Left ventricle myocardium superior (tissue), 1 donor: Measurements from ENCODE around the gene ADM5. TPM values are rescaled to one million over a fixed set of nuclear protein-coding genes. Genes with fewer than 3 reads are reported as not detected.

Source experiments
- ATAC-seq: fragments of 200-7000 bp; cut with Tn5 transposase; one replicate; pipeline ENCODE4 v1.9.1; 2020; ENCODE audit warnings: mild to moderate bottlenecking, moderate library complexity
- DNase-seq: peaks from one replicate; pipeline ENCODE4 v3.0.0-alpha.2; 2020
- intact Hi-C: fragments of 100-400 bp; cut with micrococcal nuclease; formaldehyde crosslinking; loops from one replicate; pipeline ENCODE4 v1.11.0; 2022
- microRNA-seq: library from miRNA; unstranded; fragments of <30 nt; microRNA quantifications from one replicate; pipeline ENCODE4 v1.2.0, GENCODE V29; 2020; ENCODE audit warnings: borderline number of aligned reads
- total RNA-seq: library from RNA; stranded (reverse); fragmentation: NEBNext Ultra II Directional; extraction: Animal tissue kit (Norgen Biotek cat#: 25700); gene quantifications from one replicate; pipeline ENCODE4 v1.2.1, GENCODE V29; 2021
- donor health status: DM: no; HTN: yes; CAD: no; lungs with severe emphysema.

ADM5 gene
- total RNA-seq, 1 donor from 2014 or later, result 0.87 TPM

GRCh38 chr19:49739098-49739497 is 49.7 kb downstream of the ADM5 start:
- no peak for ATAC-seq
- no peak for DNase-seq
- intact Hi-C loops, result no loop called here

DNA sequence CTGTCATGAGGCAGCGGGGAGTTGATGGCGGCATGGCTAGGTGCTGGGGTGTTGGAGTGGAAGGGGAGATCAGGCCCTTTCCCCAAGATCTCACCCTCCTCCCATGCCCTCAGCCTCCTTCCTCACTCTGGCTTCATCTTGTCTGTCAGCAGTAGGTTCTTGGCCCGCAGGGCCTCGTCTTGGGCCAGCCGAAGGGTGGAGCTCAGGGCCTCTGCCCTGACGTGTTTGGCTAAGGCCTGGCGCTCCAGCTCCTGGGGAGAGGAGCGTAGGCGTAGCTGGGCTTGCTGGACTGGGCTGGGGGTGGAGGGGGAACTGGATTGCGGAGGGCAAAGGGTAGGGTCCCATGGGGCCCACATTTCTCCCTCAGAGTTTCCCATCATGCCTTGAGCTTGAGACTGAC is 50.5 kb downstream of the ADM5 start:
- DNase-seq, result no peak
- intact Hi-C loops, result no loop called here
- ATAC-seq, result no peak

Small RNA genes within 50 kb of the gene (microRNA-seq; reads per million reads assigned to microRNA genes)
- not detected for gene MIR5088

Other genes with a start within 250 kb of the ADM5 start
- 1.4 TPM for gene SLC17A7, start 248.1 kb upstream of the ADM5 start, total RNA-seq
- 29.6 TPM for gene PIH1D1, start 237.8 kb upstream of the ADM5 start, total RNA-seq
- gene ALDH16A1, start 236.4 kb upstream of the ADM5 start, total RNA-seq, result 11.5 TPM
- gene FLT3LG, start 215.4 kb upstream of the ADM5 start, total RNA-seq, result 5.9 TPM
- 1,289 TPM for gene RPL13A, start 202.0 kb upstream of the ADM5 start, total RNA-seq
- gene RPS11, start 193.2 kb upstream of the ADM5 start, total RNA-seq, result 1,034 TPM
- gene FCGRT, start 176.9 kb upstream of the ADM5 start, total RNA-seq, result 84.7 TPM
- gene RCN3, start 161.6 kb upstream of the ADM5 start, total RNA-seq, result 8.5 TPM
- gene NOSIP, start 109.0 kb upstream of the ADM5 start, total RNA-seq, result 46.7 TPM
- gene PRRG2, start 108.3 kb upstream of the ADM5 start, total RNA-seq, result 1.3 TPM
- gene PRR12, start 98.4 kb upstream of the ADM5 start, total RNA-seq, result 15.6 TPM
- gene RRAS, start 49.5 kb upstream of the ADM5 start, total RNA-seq, result 100 TPM
- gene SCAF1, start 47.4 kb upstream of the ADM5 start, total RNA-seq, result 44.9 TPM
- gene IRF3, start 23.7 kb upstream of the ADM5 start, total RNA-seq, result 40.6 TPM
- gene BCL2L12, start 23.7 kb upstream of the ADM5 start, total RNA-seq, result 11.5 TPM
- gene PRMT1, start 12.3 kb upstream of the ADM5 start, total RNA-seq, result 130 TPM
- gene CPT1C, start 1.5 kb downstream of the ADM5 start, total RNA-seq, result 3.1 TPM
- gene TSKS, start 73.7 kb downstream of the ADM5 start, total RNA-seq, result 0.72 TPM
- gene AP2A1, start 77.4 kb downstream of the ADM5 start, total RNA-seq, result 73.1 TPM
- 19.1 TPM for gene FUZ, start 123.7 kb downstream of the ADM5 start, total RNA-seq
- 68.5 TPM for gene MED25, start 128.7 kb downstream of the ADM5 start, total RNA-seq
- 127 TPM for gene PTOV1, start 161.6 kb downstream of the ADM5 start, total RNA-seq
- gene PNKP, start 178.0 kb downstream of the ADM5 start, total RNA-seq, result 39.1 TPM
- gene AKT1S1, start 187.8 kb downstream of the ADM5 start, total RNA-seq, result 41.2 TPM
- 47.7 TPM for gene TBC1D17, start 188.1 kb downstream of the ADM5 start, total RNA-seq
- gene IL4I1, start 207.3 kb downstream of the ADM5 start, total RNA-seq, result not detected
- gene ATF5, start 239.6 kb downstream of the ADM5 start, total RNA-seq, result 8.0 TPM
- 28.4 TPM for gene NUP62, start 239.9 kb downstream of the ADM5 start, total RNA-seq